Erythroblast (primary cell): Measurements from ENCODE around the gene SLIT1.

Experiments used
- GATA1 ChIP-seq: IDR thresholded peaks from 2 replicates; pipeline ENCODE4 v1.6.1; 2011; ENCODE audit warnings: low read depth, mild to moderate bottlenecking, control low read depth, low read length, moderate library complexity
- POLR2A ChIP-seq: IDR thresholded peaks from 2 replicates; pipeline ENCODE4 v1.6.1; 2011; ENCODE audit warnings: mild to moderate bottlenecking, low read length

GRCh38 chr10:97154781-97155180 is 31.0 kb downstream of the SLIT1 start:
- TF ChIP-seq POLR2A (no peak), GATA1 (no peak)
